Ovary (tissue), 9 donors: ENCODE measurements around the gene ITPKA. TPM values are rescaled to one million over a fixed set of nuclear protein-coding genes. Genes with fewer than 3 reads are reported as not detected.
A peak's percentile ranks its signal among the peaks of the same experiment; 100 is the strongest.

Experiments used
- DNase-seq, 5 donors: peaks; one replicate each; pipeline ENCODE4 v3.0.0-alpha.2; 2019 to 2020
- H3K27ac ChIP-seq, 2 donors: fragments of 200-600 bp; one replicate each; pipeline versions ENCODE4 v1.5.1 to v1.8.0; 2019 to 2022
- H3K27me3 ChIP-seq: fragments of 200-600 bp; one replicate; pipeline ENCODE4 v1.8.0; 2022
- H3K36me3 ChIP-seq: fragments of 200-600 bp; sonication (generic); one replicate; pipeline ENCODE4 v1.5.1; 2019
- H3K4me1 ChIP-seq: one replicate; pipeline ENCODE4 v1.8.1; 2013; ENCODE audit warnings: mild to moderate bottlenecking, moderate library complexity; ENCODE audit not compliant: insufficient read depth
- H3K4me3 ChIP-seq: fragments of 200-600 bp; sonication (generic); one replicate; pipeline ENCODE4 v1.5.1; 2017
- H3K9me3 ChIP-seq, 2 donors: fragments of 200-600 bp in 1 of 2; sonication (generic) in 1 of 2; one replicate each; pipeline versions ENCODE4 v1.5.1 to v1.8.1; 2013 to 2019; ENCODE audit warnings: mild to moderate bottlenecking in 1 of 2, moderate library complexity in 1 of 2
- EP300 ChIP-seq: sonication (generic); formaldehyde crosslinking; IDR thresholded peaks from one replicate; pipeline ENCODE4 v1.6.1; 2017; ENCODE audit warnings: antibody characterized with exemption
- POLR2A ChIP-seq: fragments of 450-650 bp; IDR thresholded peaks from one replicate; pipeline ENCODE4 v1.6.1; 2017; ENCODE audit warnings: antibody characterized with exemption, mild to moderate bottlenecking, moderate library complexity
- WGBS, 3 donors: extraction: QIAGEN DNeasy Blood & Tissue Kit in 1 of 3; methylation state at CpG; one replicate each; pipeline versions ENCODE4 v1.1.5 to v1.1.7; 2013 to 2017; 5-methylcytosine and 5-hydroxymethylcytosine counted together
- intact Hi-C, 4 donors: fragments of 100-400 bp; cut with DNase I; formaldehyde crosslinking; loops; one replicate each; pipeline versions ENCODE4 v1.11.0 to v1.15.1; 2022 to 2023
- polyA plus RNA-seq, 2 donors: library from polyadenylated mRNA; stranded (reverse); fragments of 200-250 nt in 1 of 2; fragments of 350-450 nt in 1 of 2; fragmentation: Illumina TruSeq in 1 of 2; extraction: RNeasy Lipid Tissue Mini Kit (QIAGEN cat#74804) in 1 of 2; gene quantifications; one replicate each; pipeline ENCODE4 v1.2.3, GENCODE V29; 2013 to 2014
- total RNA-seq, 7 donors: library from RNA; depleted of rRNA in 2 of 7; stranded (reverse); fragments of >200 nt in 2 of 7; fragmentation: NEBNext Ultra II Directional in 3 of 7; extraction: Animal tissue kit (Norgen Biotek cat#: 25700) in 3 of 7; gene quantifications; one replicate each; pipeline versions ENCODE4 v1.1.0 to v1.2.4, GENCODE V29; 2016 to 2023
- TF ChIP-seq, protein P1 (sequence below), 3 donors: fragments of 450-650 bp in 2 of 3; fragments of 200-600 bp in 1 of 3; IDR thresholded peaks; one replicate each; pipeline versions ENCODE4 v1.5.1 to v1.8.0; 2016 to 2022; ENCODE audit warnings: antibody characterized with exemption in 3 of 3, mild to moderate bottlenecking in 1 of 3
- donor health status: DM: no; HTN: no; CAD: no; lungs with moderate emphysema.
- donor health status: DM: no; HTN: no; CAD: no.
- donor health status: Bipolar disorder and iron deficiency.
- donor health status: DM: yes; HTN: yes; CAD: no.
- donor health status: DM: no; HTN: no; CAD: no.
- donor health status: DM: yes; HTN: yes; CAD: no.

ITPKA gene
- total and polyA plus RNA-seq, 9 donors: 0.11 to 0.82 (median 0.48) TPM

DNA sequence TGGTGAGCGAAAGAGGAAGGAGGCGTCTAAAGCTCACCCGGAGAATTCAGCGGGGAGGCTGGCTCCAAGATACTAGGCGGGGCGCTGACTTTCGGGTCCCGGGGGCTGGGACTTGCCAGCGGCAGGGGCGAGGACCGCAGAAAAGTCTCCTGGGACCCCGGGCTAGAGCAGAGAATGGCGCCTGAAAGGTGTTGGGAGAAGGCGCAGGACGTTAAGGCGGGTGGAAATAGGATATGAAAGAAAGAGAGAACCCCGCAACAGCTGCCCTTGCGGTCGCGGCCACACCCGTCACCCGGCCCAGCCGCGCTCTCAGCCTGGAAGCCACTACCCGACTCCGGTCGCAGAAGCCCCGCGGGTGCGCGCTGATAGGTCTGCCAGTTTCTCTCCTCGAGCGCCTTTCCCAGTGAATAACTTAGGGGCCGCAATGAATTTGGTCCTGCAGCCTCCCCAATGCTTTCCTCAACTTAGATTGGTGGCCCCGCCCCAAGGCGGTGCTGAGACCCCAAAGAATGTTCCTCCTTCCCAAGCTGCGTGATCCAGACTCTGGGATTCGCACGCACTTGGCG lies 19.3 kb downstream of the ITPKA start:
- no peaks in the 10 kb centered on the region for H3K36me3 ChIP-seq
- no peaks in the 10 kb centered on the region for H3K9me3 ChIP-seq
- H3K4me1 ChIP-seq: peaks cover 20% of the 10 kb centered on the region
- no peak overlapping the region for H3K27ac ChIP-seq
- intact Hi-C loops: no loop called here
- no peaks in the 10 kb centered on the region for H3K27me3 ChIP-seq
- peak in 2 of 5 donors; percentile 24 to 42 for DNase-seq
- 0 to 1% (median 1%) methylated on average over 40 of the region's 40 CpGs for WGBS, 3 donors
- H3K4me3 ChIP-seq: peak overlapping the region; percentile 4
- TF ChIP-seq, protein P1, sequence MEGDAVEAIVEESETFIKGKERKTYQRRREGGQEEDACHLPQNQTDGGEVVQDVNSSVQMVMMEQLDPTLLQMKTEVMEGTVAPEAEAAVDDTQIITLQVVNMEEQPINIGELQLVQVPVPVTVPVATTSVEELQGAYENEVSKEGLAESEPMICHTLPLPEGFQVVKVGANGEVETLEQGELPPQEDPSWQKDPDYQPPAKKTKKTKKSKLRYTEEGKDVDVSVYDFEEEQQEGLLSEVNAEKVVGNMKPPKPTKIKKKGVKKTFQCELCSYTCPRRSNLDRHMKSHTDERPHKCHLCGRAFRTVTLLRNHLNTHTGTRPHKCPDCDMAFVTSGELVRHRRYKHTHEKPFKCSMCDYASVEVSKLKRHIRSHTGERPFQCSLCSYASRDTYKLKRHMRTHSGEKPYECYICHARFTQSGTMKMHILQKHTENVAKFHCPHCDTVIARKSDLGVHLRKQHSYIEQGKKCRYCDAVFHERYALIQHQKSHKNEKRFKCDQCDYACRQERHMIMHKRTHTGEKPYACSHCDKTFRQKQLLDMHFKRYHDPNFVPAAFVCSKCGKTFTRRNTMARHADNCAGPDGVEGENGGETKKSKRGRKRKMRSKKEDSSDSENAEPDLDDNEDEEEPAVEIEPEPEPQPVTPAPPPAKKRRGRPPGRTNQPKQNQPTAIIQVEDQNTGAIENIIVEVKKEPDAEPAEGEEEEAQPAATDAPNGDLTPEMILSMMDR (IDR thresholded peaks at IDR 0.05): no peak
- TF ChIP-seq POLR2A (no peak), EP300 (no peak)

DNA sequence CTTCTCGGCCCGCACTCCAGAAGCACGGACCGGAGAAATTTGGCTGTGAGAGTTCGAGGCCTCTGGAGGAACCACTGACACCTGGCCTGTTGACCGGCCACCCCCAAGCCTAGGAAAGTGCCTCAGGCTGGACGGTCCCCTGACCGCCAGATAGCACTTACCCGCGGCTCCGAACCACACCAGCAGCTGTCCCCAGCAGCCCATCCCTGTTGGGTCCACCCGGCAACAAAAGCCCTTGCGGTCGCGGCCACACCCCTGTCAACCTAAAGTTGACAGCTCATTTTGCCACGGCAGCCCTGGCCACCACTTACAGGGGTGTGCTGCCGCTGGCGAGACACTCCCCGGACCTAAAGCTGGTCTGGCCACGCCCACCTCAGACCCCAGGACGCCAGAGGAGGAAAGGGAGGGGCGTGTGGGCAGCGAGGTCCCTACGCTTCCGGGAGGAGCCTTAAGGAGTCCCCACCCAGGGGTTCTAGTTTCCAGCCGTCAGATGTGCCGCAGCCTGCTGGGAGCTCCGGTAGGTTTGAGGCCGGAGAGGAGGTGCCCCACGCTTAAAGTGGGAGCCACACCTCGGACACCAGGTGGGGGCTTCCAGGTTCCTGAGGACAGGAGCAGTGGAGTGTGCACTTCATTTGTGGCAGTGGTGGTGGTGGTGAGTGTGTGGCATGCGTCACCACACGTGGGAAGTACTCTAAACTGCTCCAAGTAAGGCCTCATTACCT lies 20.0 kb downstream of the ITPKA start, which contains the start of gene LTK:
Gene LTK (minus strand): TSS at position 322 of the 722 bp plus-strand sequence. CDS start 118 bp downstream, at position 204.
- no peaks in the 10 kb centered on the region for H3K9me3 ChIP-seq
- TF ChIP-seq EP300 (no peak), POLR2A (no peak)
- TF ChIP-seq, protein P1 (IDR thresholded peaks at IDR 0.05): no peak
- peaks cover 20% of the 10 kb centered on the region for H3K4me1 ChIP-seq
- intact Hi-C loops: no loop called here
- no peak for DNase-seq
- WGBS, 3 donors: 6 to 9% (median 7%) methylated on average over 30 to 33 of the region's 33 CpGs
- no peaks in the 10 kb centered on the region for H3K36me3 ChIP-seq
- no peaks in the 10 kb centered on the region for H3K27me3 ChIP-seq
- peak within 1 kb of the TSS; percentile 4 for H3K4me3 ChIP-seq
- H3K27ac ChIP-seq: no peak within 1 kb of the TSS

DNA sequence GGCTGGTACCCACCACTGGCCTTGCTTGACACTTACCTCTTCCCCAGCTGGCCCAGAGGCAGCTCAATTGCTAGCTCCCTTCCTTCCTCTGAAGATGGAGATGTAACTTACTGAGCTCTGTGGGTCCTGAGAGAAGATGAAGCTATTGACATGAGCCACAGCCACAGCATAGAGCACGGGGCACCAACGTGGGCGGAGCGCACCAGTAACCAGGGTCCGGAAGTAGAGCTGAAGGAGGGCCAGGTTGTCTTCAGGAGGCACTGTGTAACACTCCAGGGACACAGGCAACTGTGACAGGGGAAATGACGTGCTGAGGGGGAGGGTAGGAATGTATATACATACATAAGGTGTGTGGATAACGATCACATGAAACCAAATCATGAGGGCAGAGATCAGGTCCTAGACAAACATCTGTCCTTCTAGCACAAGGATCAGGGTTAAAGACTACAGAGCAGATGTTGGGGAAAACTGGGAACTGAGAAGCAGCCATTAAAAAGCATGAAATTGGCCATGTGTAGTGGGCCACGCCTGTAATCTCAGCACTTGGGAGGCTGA lies 24.3 kb downstream of the ITPKA start:
- Histone ChIP-seq H3K4me3 (no peak overlapping the region), H3K9me3 (no peaks in the 10 kb centered on the region), H3K36me3 (no peaks in the 10 kb centered on the region), H3K4me1 (peaks cover 8% of the 10 kb centered on the region), H3K27me3 (no peaks in the 10 kb centered on the region), H3K27ac (no peak overlapping the region)
- no peak for DNase-seq
- intact Hi-C loops: no loop called here
- 88 to 93% (median 88%) methylated on average over 8 of the region's 8 CpGs for WGBS, 3 donors
- TF ChIP-seq EP300 (no peak), POLR2A (no peak)
- TF ChIP-seq, protein P1 (IDR thresholded peaks at IDR 0.05): no peak

DNA sequence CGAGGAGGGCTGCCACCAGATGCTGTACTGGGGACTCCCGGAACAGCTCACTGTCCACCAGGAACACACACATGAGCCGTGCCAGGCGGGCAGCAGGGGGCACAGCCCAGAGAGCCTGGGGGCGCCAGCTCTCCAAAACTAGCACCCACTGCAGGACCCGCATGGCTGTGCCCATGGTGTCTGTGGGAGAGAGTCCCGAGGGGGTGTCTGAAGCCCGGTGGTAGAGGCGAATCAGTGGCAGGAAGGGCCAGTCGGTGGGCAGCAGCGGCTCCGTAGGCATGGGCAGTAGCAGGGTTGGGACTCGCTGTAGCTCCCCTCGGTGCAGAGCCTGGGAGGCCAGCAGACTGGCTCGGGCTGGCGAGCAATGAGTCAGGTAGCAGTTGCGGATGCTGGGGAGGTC lies 27.0 kb downstream of the ITPKA start:
- no peaks in the 10 kb centered on the region for H3K9me3 ChIP-seq
- no peak for DNase-seq
- H3K27me3 ChIP-seq: no peaks in the 10 kb centered on the region
- intact Hi-C loops: no loop called here
- no peak overlapping the region for H3K27ac ChIP-seq
- H3K4me3 ChIP-seq: no peak overlapping the region
- H3K36me3 ChIP-seq: no peaks in the 10 kb centered on the region
- no peaks in the 10 kb centered on the region for H3K4me1 ChIP-seq
- 94 to 96% (median 94%) methylated on average over 17 of the region's 17 CpGs for WGBS, 3 donors
- TF ChIP-seq, protein P1 (IDR thresholded peaks at IDR 0.05): no peak
- no peak for TF ChIP-seq EP300
- no peak for TF ChIP-seq POLR2A
